ENCODE measurements around the gene HS1BP3.

HS1BP3 gene

DNA sequence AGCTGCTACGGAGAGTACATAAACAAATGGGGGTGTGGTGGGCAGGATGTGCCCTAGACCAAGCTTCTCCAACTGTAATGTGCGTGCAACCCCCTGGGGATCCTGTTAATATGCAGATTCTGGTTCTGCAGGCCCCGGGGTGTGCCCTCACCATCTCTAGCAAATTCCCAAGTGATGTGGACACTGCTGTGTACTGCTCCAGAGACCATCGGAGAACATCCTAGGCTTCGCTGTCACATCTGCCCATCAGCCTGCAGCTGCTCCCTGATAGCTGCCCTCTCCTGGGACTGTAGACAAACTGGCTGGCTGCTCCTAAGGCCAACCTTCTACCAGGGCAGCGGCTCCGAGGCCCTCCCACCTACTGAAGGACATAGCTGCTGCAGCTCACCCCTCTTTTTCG lies 3.2 kb downstream of the HS1BP3 start:
- DNase-seq: no peak

- no peak for DNase-seq
Measured at GRCh38 chr2:20647211-20647610, 3.7 kb downstream of the HS1BP3 start.

DNA sequence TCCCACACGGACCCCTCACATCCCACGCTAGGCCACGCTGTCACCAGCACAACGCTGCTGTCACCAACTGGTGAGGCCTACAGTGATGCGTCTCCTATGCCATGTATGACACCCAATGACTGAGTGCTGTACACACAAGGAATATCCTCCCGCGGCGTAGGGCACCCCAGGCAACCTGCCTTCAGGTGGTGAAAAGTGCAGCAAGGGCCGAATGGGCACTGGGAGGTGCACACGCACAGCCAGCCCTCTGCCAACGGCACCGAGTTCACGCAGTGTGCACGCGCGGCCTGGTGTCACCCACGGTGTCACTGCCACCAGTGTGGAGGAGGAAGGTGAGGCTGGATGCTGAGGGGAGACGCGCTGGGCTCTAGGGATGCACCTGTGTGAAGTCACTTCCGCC lies 4.5 kb downstream of the HS1BP3 start:
- DNase-seq: no peak

GRCh38 chr2:20645761-20646160 lies 5.1 kb downstream of the HS1BP3 start:
- DNase-seq: no peak

DNA sequence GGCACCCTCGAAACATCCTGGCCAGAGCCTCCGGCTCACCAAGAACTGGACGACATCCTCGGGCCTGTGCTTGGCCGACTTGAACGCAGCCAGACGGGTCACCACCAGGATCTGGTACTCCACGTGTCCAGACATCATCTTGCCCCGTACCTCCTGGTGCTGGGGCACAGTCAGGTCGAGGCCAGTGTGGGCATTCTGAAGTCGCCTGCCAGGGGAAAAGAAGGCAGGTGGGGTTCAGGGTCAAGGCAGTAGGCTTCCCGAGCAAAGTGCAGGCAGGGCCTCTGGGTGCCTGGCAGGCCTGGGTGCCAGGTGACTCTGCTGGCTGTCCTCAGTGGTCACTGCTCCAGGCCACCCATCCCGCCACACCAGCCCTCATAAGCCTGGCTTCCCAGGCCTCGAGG lies 5.6 kb downstream of the HS1BP3 start:
- DNase-seq: no peak

DNA sequence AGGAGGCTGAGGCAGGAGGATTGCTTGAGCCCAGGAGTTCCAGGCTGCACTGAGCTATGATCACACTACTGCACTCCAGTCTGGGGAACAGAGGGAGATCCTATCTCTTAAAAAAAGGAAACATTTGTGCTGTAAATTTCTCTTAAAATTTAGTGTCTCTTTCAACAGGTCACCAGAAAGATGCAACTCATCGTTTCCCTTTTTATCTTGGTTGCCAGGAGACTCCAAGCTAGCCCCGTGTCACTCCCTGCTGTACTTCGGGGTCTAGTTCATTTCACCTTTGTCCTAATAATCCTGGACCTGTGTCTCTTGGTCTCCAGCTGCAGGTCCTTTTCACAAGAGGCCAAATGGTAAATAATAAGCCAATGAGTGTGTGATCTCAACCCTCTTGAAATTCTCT lies 7.1 kb downstream of the HS1BP3 start:
- no peak for DNase-seq

DNA sequence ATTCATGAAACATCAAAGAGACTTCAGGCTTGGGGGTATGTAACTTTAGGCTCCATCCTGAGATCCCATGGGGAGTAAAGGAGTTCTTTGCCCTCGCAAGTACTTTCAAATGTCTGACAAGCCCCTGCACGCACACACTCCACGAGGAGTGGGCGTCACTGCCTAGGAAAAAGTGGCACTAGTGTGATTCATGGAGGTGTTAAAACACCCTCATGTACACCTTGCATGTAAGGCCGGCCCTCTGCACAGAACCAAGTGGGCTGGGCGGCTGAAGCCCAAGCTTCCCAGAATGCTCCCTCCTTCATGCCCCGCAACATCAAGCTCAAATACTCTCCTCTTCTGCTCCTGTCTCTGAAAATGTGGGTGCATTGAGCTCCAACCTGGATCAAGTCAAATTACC lies 7.8 kb downstream of the HS1BP3 start:
- DNase-seq: no peak

GRCh38 chr2:20642055-20642971 lies 8.6 kb downstream of the HS1BP3 start:
- peak in 47 of 51 donors; percentile 18 to 88 (median 61) for DNase-seq

GRCh38 chr2:20641123-20641985 lies 9.5 kb downstream of the HS1BP3 start:
- peak in 3 of 51 donors; percentile 25 to 57 (median 45) for DNase-seq

DNA sequence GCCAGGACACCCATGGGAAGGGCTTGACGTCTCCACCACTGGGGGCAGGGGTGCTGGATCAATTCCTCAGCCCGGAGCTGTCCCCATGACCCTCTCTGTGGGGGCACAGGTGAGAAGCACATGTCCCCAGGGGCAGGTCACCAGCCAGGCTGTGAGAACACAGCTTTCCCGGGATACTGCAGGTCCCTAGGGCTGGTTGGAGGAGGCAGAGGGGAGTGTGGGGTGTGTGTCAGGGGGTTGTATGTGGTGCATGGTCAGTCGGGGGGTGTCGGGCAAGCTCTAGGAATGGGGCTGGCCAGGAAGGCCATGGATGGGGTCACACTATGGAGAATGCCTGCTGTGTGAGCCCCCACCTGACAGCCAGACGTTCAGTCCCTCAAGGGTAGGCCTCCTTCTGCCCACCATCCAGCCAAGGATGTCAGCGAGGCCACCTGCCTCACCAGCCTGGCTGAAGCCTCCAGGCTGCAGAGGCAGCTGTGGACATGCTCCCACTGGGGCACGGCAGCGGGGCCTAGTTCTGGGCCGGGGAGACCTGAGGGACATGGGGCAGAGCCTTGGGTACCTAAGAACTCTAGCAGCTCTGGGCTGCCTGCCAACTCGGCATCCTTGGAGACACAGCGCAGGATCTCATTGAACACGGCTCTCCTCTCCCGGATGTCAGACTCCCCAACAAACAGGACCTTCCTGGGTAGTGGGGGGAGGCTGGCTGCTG lies 10.3 kb downstream of the HS1BP3 start:
- peak in 24 of 51 donors; percentile 21 to 61 (median 37) for DNase-seq

DNA sequence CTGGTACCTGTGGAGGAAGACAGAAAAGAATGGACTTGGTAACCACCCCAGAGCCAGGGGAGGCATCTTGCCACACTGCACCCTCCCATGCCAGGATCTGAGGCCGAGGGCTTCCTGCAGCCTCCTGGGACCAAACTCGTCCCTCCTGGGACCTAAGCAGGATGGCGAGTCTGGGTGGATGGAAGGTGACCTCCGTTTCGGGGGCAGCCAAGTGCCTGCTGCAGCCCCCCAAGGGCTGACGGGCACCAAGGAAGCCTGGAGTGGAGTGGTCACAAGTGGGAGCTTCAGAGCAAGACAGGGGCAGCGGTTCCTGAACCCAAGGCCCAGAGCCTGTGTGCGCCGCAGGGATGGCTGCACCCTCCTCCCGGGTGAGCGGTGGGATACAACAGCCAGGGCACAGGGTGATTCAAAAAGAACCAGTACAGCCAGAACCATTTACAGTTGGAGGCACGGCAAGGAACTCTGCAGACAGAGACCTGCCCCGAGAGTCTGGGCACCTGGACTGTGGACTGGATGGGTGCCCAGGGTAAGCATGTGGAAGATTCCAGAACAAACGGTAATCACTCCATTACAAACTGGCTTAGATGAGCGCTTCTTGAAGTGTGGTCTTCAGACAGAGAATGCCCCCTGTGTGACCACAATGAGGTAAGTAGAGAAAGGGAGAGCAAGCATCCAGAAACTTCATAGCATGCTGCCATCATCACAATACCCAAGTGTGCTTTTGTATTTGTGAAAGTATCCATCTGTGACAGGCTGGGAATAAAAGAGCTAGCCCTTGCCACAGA lies 12.1 kb downstream of the HS1BP3 start:
- DNase-seq: no peak

GRCh38 chr2:20638014-20638413 lies 12.9 kb downstream of the HS1BP3 start:
- DNase-seq: no peak

DNA sequence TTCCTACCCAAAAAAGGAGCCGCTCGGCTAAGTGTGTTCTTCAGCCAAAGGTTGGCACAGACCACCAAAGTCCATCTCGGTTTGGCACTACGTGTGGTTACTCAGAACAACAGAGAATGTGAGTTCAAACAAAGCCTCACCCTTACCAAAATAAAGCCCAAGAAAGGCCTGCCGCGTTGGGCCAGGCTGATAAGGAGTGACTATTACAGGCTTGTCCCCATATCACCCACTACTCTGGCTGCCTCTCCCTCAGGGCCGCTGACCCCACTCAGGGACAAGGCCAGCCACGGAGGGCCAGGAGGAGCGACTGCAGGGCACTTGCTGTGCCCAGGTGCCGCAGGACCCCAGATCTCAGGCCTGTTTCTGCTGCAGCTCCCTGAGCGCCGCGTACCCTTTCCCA lies 13.8 kb downstream of the HS1BP3 start:
- DNase-seq: peak in 2 of 51 donors; percentile 6 to 25

GRCh38 chr2:20635675-20636584 lies 15.0 kb downstream of the HS1BP3 start:
- peak; percentile 29 to 91 (median 76) for DNase-seq

GRCh38 chr2:20635113-20635510 lies 15.8 kb downstream of the HS1BP3 start:
- DNase-seq: peak in 1 of 51 donors; percentile 35

GRCh38 chr2:20634507-20635112 lies 16.3 kb downstream of the HS1BP3 start:
- no peak for DNase-seq

DNA sequence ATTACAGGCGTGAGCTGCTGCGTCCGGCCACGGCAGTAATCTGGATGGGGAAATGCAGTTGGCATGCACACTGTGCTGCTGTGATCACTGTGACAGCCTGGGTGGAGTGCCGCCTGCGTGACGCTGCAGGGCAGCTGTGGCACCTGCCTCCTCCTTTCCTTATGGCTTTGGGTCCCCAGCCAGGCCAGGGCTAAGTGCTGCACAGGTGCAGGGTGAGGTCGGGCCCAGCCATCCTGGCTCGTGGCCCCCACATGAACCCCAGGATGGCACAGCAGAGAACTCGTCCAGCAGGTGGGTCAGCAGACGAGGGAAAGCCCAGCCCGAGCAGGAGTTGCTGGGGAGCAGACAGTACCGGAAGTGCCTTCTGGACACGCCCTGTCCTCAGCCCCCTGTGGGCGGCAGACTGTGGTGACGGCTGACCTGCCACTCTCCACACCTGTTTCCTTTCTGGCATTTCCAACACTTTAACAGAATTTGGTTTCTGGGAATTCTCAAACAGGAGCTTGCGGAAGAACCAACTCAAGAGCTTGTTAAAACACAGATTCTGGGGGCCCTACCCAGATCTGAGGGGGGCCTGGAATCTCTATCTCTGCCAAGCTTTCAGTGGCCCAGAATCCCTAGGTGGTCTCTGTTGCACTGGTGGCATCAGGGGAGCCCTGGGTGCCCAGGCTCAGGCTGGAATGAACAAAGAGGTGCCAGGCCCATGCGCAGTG lies 16.9 kb downstream of the HS1BP3 start:
- DNase-seq: no peak

GRCh38 chr2:20633001-20633400 lies 17.9 kb downstream of the HS1BP3 start:
- DNase-seq: no peak

All from hypothalamus (tissue), 51 donors.